Panc1 (cell line): ENCODE data around the gene CPNE4. TPM values are rescaled to one million over a fixed set of nuclear protein-coding genes. Genes with fewer than 3 reads are reported as not detected.

ENCODE experiments used
- ATAC-seq: fragments of 200-7000 bp; cut with Tn5 transposase; 2 replicates; pipeline ENCODE4 v1.9.1; 2020; ENCODE audit warnings: mild to moderate bottlenecking, moderate library complexity
- BruUV-seq: library from RNA; stranded (reverse); fragments of 400-500 nt; replicated peaks from 2 replicates; lab custom pipeline; 2021; lab: Mats Ljungman, UMichigan
- CTCF ChIA-PET: fragments of 300-600 bp; sonication (Branson Sonifier 250); formaldehyde crosslinking; loops from one replicate; lab custom pipeline; 2022; ENCODE audit warnings: antibody characterized with exemption; lab: Charles Lee
- POLR2A ChIA-PET: fragments of 300-600 bp; sonication (Branson Sonifier 250); formaldehyde crosslinking; loops from one replicate; lab custom pipeline; 2022; ENCODE audit warnings: antibody characterized with exemption; lab: Charles Lee
- DNase-seq: peaks from one replicate; pipeline ENCODE4 v3.0.0-alpha.2; 2010; ENCODE audit warnings: low read depth, low spot score
- H3K27ac ChIP-seq: 2 replicates; pipeline ENCODE4 v1.5.1; 2011; ENCODE audit warnings: mild to moderate bottlenecking, low read length, inconsistent platforms
- H3K27me3 ChIP-seq: fragments of 200-500 bp; sonication (Bioruptor generic); 2 replicates; pipeline ENCODE4 v1.6.0; 2014; ENCODE audit warnings: low read length, inconsistent platforms; ENCODE audit not compliant: control insufficient read depth, insufficient read depth
- H3K36me3 ChIP-seq: fragments of 200-500 bp; sonication (Bioruptor generic); 2 replicates; pipeline ENCODE4 v1.5.1; 2014; ENCODE audit warnings: inconsistent platforms, mild to moderate bottlenecking, low read length, moderate library complexity; ENCODE audit not compliant: control insufficient read depth, insufficient read depth
- H3K4me1 ChIP-seq: 2 replicates; pipeline ENCODE4 v1.5.1; 2011; ENCODE audit warnings: inconsistent platforms, mild to moderate bottlenecking, low read length, moderate library complexity; ENCODE audit not compliant: control insufficient read depth, insufficient read depth
- H3K4me3 ChIP-seq, 2 experiments: 2 replicates each; pipeline ENCODE4 v1.5.1; 2011 to 2012; ENCODE audit warnings: low read depth in 2 of 2, low read length in 2 of 2, mild to moderate bottlenecking in 2 of 2, inconsistent platforms in 1 of 2, moderate library complexity in 1 of 2
- H3K9me3 ChIP-seq: fragments of 200-500 bp; sonication (Bioruptor generic); 2 replicates; pipeline ENCODE4 v1.5.1; 2014; ENCODE audit warnings: low read depth, mild to moderate bottlenecking, inconsistent platforms, low read length, moderate library complexity; ENCODE audit not compliant: control insufficient read depth, insufficient read depth
- POLR2AphosphoS5 ChIP-seq: IDR thresholded peaks from 2 replicates; pipeline ENCODE4 v1.6.1; 2012; ENCODE audit warnings: mild to moderate bottlenecking, low read depth, low read length, moderate library complexity
- SIN3A ChIP-seq: IDR thresholded peaks from 2 replicates; pipeline ENCODE4 v1.6.1; 2012; ENCODE audit warnings: low read depth, mild to moderate bottlenecking, low read length, moderate library complexity, borderline replicate concordance; ENCODE audit not compliant: insufficient read depth
- TCF7L2 ChIP-seq: IDR thresholded peaks from 2 replicates; pipeline ENCODE4 v1.6.1; 2011; ENCODE audit warnings: mild to moderate bottlenecking, low read depth, low read length, inconsistent platforms
- in situ Hi-C: cut with HindIII; loops from 2 replicates; pipeline ENCODE4 v1.10.0; 2016; ENCODE audit warnings: low sequenced_read_pairs, low pct_unique_long_range_greater_than_20kb
- intact Hi-C: fragments of 100-400 bp; cut with micrococcal nuclease; formaldehyde crosslinking; loops from one replicate; pipeline ENCODE4 v1.10.0; 2022; ENCODE audit not compliant: unreplicated experiment
- total RNA-seq: library from RNA; stranded (reverse); gene quantifications from one replicate; pipeline ENCODE4 v1.2.1, GENCODE V29; 2021; ENCODE audit not compliant: unreplicated experiment
- TF ChIP-seq, protein P1 (sequence below), 2 experiments: IDR thresholded peaks; 2 replicates each; pipeline ENCODE4 v1.6.1; 2011 to 2012; ENCODE audit warnings: low read depth in 2 of 2, control low read depth in 1 of 2, low read length in 1 of 2, mild to moderate bottlenecking in 1 of 2, moderate library complexity in 1 of 2; ENCODE audit not compliant: insufficient read depth in 1 of 2
- TF ChIP-seq, protein P2 (sequence below): fragments of 450-650 bp; IDR thresholded peaks from 2 replicates; pipeline ENCODE4 v1.5.1; 2017; ENCODE audit warnings: mild to moderate bottlenecking

Gene CPNE4
- total RNA-seq, 1 experiment from 2014 or later = not detected

DNA sequence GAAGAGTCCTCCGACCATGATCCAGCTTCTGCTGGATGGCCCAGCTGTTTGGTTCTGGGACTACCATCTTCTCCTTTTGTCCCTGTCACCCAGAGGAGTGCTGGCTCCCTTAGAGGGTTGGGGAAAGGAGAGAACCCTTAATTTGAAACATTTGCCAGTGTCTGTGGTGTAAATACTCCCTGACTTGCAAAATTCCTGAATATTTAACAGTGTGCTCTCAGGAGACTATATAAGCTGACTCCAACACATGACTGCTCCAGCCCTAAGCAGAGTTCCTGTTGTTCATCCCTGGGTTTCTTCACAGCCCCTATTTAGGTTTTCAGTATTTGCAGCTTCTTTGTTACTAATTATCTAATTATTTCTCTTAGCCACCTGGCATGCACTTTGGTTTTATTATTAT lies 133.1 kb downstream of the CPNE4 start:
- H3K36me3 ChIP-seq = no peaks in the 10 kb centered on the region
- no peak overlapping the region for H3K4me3 ChIP-seq
- POLR2A ChIA-PET = no interaction called here
- in situ Hi-C loops (no loop called here), intact Hi-C loops (no loop called here)
- DNase-seq (no peak), ATAC-seq (no peak)
- H3K4me1 ChIP-seq = no peaks in the 10 kb centered on the region
- BruUV-seq = no TSS peak
- 0 out of 2 replicates have a peak, but pooled peaks cover 2% of the 10 kb centered on the region for H3K27me3 ChIP-seq
- no peak for TF ChIP-seq SIN3A
- TF ChIP-seq, protein P1, sequence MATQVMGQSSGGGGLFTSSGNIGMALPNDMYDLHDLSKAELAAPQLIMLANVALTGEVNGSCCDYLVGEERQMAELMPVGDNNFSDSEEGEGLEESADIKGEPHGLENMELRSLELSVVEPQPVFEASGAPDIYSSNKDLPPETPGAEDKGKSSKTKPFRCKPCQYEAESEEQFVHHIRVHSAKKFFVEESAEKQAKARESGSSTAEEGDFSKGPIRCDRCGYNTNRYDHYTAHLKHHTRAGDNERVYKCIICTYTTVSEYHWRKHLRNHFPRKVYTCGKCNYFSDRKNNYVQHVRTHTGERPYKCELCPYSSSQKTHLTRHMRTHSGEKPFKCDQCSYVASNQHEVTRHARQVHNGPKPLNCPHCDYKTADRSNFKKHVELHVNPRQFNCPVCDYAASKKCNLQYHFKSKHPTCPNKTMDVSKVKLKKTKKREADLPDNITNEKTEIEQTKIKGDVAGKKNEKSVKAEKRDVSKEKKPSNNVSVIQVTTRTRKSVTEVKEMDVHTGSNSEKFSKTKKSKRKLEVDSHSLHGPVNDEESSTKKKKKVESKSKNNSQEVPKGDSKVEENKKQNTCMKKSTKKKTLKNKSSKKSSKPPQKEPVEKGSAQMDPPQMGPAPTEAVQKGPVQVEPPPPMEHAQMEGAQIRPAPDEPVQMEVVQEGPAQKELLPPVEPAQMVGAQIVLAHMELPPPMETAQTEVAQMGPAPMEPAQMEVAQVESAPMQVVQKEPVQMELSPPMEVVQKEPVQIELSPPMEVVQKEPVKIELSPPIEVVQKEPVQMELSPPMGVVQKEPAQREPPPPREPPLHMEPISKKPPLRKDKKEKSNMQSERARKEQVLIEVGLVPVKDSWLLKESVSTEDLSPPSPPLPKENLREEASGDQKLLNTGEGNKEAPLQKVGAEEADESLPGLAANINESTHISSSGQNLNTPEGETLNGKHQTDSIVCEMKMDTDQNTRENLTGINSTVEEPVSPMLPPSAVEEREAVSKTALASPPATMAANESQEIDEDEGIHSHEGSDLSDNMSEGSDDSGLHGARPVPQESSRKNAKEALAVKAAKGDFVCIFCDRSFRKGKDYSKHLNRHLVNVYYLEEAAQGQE (IDR thresholded peaks at IDR 0.05; ENCODE audit: insufficient read depth in 1 of 2, low read depth in 2 of 2, low read length in 1 of 2) = no peak
- TF ChIP-seq, protein P2, sequence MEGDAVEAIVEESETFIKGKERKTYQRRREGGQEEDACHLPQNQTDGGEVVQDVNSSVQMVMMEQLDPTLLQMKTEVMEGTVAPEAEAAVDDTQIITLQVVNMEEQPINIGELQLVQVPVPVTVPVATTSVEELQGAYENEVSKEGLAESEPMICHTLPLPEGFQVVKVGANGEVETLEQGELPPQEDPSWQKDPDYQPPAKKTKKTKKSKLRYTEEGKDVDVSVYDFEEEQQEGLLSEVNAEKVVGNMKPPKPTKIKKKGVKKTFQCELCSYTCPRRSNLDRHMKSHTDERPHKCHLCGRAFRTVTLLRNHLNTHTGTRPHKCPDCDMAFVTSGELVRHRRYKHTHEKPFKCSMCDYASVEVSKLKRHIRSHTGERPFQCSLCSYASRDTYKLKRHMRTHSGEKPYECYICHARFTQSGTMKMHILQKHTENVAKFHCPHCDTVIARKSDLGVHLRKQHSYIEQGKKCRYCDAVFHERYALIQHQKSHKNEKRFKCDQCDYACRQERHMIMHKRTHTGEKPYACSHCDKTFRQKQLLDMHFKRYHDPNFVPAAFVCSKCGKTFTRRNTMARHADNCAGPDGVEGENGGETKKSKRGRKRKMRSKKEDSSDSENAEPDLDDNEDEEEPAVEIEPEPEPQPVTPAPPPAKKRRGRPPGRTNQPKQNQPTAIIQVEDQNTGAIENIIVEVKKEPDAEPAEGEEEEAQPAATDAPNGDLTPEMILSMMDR = no peak
- no peaks in the 10 kb centered on the region for H3K9me3 ChIP-seq
- CTCF ChIA-PET = no interaction called here
- no peak overlapping the region for H3K27ac ChIP-seq

DNA sequence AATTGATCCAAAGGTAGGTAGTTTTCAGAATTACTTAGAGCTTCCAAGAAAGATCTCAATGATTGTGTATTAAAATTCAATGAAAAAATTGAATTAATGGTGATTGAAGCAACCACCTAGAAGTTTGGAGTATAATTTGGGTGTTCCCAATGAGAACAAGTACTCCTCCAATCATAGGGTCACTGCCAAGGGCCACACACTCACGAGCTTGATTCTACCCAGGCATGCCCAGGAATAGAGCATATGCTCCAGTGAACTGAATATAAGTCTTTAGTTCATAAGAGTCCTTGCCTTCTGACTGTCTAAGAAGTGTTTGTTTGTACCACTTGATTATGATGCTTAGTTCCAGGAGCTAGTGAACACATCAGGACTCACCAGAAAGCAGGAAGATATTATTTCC lies 133.9 kb downstream of the CPNE4 start:
- Histone ChIP-seq H3K9me3 (no peaks in the 10 kb centered on the region), H3K4me1 (no peaks in the 10 kb centered on the region), H3K27ac (no peak overlapping the region), H3K4me3 (no peak overlapping the region), H3K36me3 (no peaks in the 10 kb centered on the region), H3K27me3 (0 out of 2 replicates have a peak, but pooled peaks cover 2% of the 10 kb centered on the region)
- TF ChIP-seq, protein P1 (IDR thresholded peaks at IDR 0.05; ENCODE audit: insufficient read depth in 1 of 2, low read depth in 2 of 2, low read length in 1 of 2) = no peak
- TF ChIP-seq, protein P2 = no peak
- no peak for TF ChIP-seq TCF7L2
- TF ChIP-seq POLR2AphosphoS5 = no peak
- no peak for TF ChIP-seq SIN3A
- intact Hi-C loops (no loop called here), in situ Hi-C loops (no loop called here)
- ATAC-seq = no peak
- ChIA-PET POLR2A (no interaction called here), CTCF (no interaction called here)
- BruUV-seq = no TSS peak
- no peak for DNase-seq
